Mononuclear cell (primary cell): ENCODE measurements around the gene PSMG4. TPM values are rescaled to one million over a fixed set of nuclear protein-coding genes. Genes with fewer than 3 reads are reported as not detected.

Source experiments
- H3K27me3 ChIP-seq: 2 replicates; pipeline ENCODE4 v1.6.0; 2011; ENCODE audit warnings: low read length, control low read depth; ENCODE audit not compliant: insufficient read depth
- H3K4me1 ChIP-seq: 2 replicates; pipeline ENCODE4 v1.5.1; 2011; ENCODE audit warnings: mild to moderate bottlenecking, low read length, control low read depth; ENCODE audit not compliant: insufficient read depth
- H3K4me3 ChIP-seq: 2 replicates; pipeline ENCODE4 v1.5.1; 2011; ENCODE audit warnings: mild to moderate bottlenecking, low read length, moderate library complexity
- H3K9me3 ChIP-seq: 2 replicates; pipeline ENCODE4 v1.5.1; 2011; ENCODE audit warnings: low read depth, mild to moderate bottlenecking, control low read depth, low read length
- total RNA-seq: library from RNA; depleted of rRNA; stranded (reverse); fragments of >200 nt; gene quantifications from one replicate; pipeline ENCODE4 v1.2.3, GENCODE V29; 2012

Gene PSMG4
- total RNA-seq, 1 donor = 11.8 TPM

GRCh38 chr6:3227363-3228045, 31.2 kb upstream of the PSMG4 start, which contains the start of gene TUBB2B:
TUBB2B (minus strand) TSS chr6:3227653; CDS start chr6:3227543, 110 bp downstream.
- no peak within 1 kb of the TSS for H3K4me3 ChIP-seq
- H3K27me3 ChIP-seq = peaks cover 73% of the 10 kb centered on the region
- H3K4me1 ChIP-seq = peaks cover 51% of the 10 kb centered on the region
- H3K9me3 ChIP-seq = no peaks in the 10 kb centered on the region

- H3K4me1 ChIP-seq = peaks cover 51% of the 10 kb centered on the region
- no peaks in the 10 kb centered on the region for H3K9me3 ChIP-seq
- H3K27me3 ChIP-seq = peaks cover 75% of the 10 kb centered on the region
- H3K4me3 ChIP-seq = no peak overlapping the region
Measured at GRCh38 chr6:3228046-3228671, 30.6 kb upstream of the PSMG4 start.

- Histone ChIP-seq H3K9me3 (no peaks in the 10 kb centered on the region), H3K27me3 (peaks cover 78% of the 10 kb centered on the region), H3K4me3 (no peak overlapping the region), H3K4me1 (peaks cover 51% of the 10 kb centered on the region)
Measured at GRCh38 chr6:3228771-3229565, 29.8 kb upstream of the PSMG4 start.

GRCh38 chr6:3229566-3230178, 29.1 kb upstream of the PSMG4 start:
- peaks cover 51% of the 10 kb centered on the region for H3K4me1 ChIP-seq
- H3K4me3 ChIP-seq = no peak overlapping the region
- H3K27me3 ChIP-seq = peaks cover 85% of the 10 kb centered on the region
- H3K9me3 ChIP-seq = no peaks in the 10 kb centered on the region

- Histone ChIP-seq H3K4me1 (peaks cover 51% of the 10 kb centered on the region), H3K9me3 (no peaks in the 10 kb centered on the region), H3K27me3 (peaks cover 87% of the 10 kb centered on the region), H3K4me3 (no peak overlapping the region)
Measured at GRCh38 chr6:3230256-3230882, 28.4 kb upstream of the PSMG4 start.

- Histone ChIP-seq H3K9me3 (no peaks in the 10 kb centered on the region), H3K4me1 (peaks cover 51% of the 10 kb centered on the region), H3K27me3 (peaks cover 92% of the 10 kb centered on the region), H3K4me3 (no peak overlapping the region)
Measured at GRCh38 chr6:3230900-3231246, 27.9 kb upstream of the PSMG4 start.

GRCh38 chr6:3231247-3232016, 27.3 kb upstream of the PSMG4 start:
- no peak overlapping the region for H3K4me3 ChIP-seq
- H3K27me3 ChIP-seq = peaks cover 92% of the 10 kb centered on the region
- peaks cover 51% of the 10 kb centered on the region for H3K4me1 ChIP-seq
- H3K9me3 ChIP-seq = no peaks in the 10 kb centered on the region

- Histone ChIP-seq H3K4me1 (peaks cover 43% of the 10 kb centered on the region), H3K27me3 (peaks cover 84% of the 10 kb centered on the region), H3K9me3 (no peaks in the 10 kb centered on the region), H3K4me3 (no peak overlapping the region)
Measured at GRCh38 chr6:3232017-3232945, 26.5 kb upstream of the PSMG4 start.

GRCh38 chr6:3233321-3233720, 25.4 kb upstream of the PSMG4 start:
- peaks cover 74% of the 10 kb centered on the region for H3K27me3 ChIP-seq
- H3K9me3 ChIP-seq = no peaks in the 10 kb centered on the region
- H3K4me1 ChIP-seq = peaks cover 32% of the 10 kb centered on the region
- H3K4me3 ChIP-seq = no peak overlapping the region

- Histone ChIP-seq H3K4me1 (peaks cover 28% of the 10 kb centered on the region), H3K4me3 (no peak overlapping the region), H3K9me3 (no peaks in the 10 kb centered on the region), H3K27me3 (peaks cover 71% of the 10 kb centered on the region)
Measured at GRCh38 chr6:3233904-3234303, 24.8 kb upstream of the PSMG4 start.

- Histone ChIP-seq H3K4me1 (peaks cover 17% of the 10 kb centered on the region), H3K9me3 (no peaks in the 10 kb centered on the region), H3K27me3 (peaks cover 59% of the 10 kb centered on the region), H3K4me3 (no peak overlapping the region)
Measured at GRCh38 chr6:3235486-3235885, 23.3 kb upstream of the PSMG4 start.

- no peak overlapping the region for H3K4me3 ChIP-seq
Measured at GRCh38 chr6:3236005-3236404, 22.7 kb upstream of the PSMG4 start.

More at GRCh38 chr6:3236005-3236404, 22.7 kb upstream of the PSMG4 start:
- H3K27me3 ChIP-seq = peaks cover 54% of the 10 kb centered on the region
- H3K4me1 ChIP-seq = peaks cover 13% of the 10 kb centered on the region
- H3K9me3 ChIP-seq = no peaks in the 10 kb centered on the region
